HG03280 (cell line): ENCODE measurements around the gene LDHA.
"Not testable (repeated sequence)": the region's sequence is repeated elsewhere in the genome, so short reads cannot be mapped to it uniquely, and the experiment has no call there.

ENCODE experiments used
- ATAC-seq: cut with Tn5 transposase; IDR thresholded peaks from one replicate; pipeline ENCODE4 v1.9.1; 2021; ENCODE audit warnings: mild to moderate bottlenecking, moderate library complexity; ENCODE audit not compliant: unreplicated experiment

LDHA gene

DNA sequence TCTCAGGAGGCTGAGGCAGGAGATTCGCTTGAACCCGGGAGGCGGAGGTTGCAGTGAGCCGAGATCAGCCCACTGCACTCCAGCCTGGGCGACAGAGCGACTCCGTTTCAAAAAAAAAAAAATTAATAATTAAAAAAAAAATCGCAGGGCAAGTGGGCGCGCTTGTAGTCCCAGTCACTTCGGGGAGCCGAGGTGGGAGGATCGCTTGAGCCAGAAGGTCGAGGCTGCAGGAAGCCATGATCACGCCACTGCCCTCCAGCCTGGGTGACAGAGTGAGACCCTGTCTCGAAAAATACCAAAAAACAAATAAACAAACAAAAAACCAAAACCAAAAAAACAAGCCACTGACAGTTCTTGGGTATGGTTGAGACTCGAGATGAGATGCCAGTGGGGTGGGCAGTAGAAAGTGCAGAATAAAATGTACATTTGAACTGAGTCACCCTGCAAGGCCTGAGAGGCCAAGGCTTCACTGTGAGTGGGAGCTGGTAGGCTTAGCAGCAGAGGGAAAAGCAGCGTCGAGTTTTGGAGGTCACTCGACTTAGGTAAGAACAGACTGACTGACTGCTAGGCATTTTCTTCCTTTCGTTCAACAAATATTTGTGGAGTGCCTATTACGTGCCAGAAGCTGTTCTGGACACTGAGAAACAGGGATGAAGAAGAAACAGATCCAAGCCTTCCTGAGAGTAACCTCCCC lies 635 bp upstream of the LDHA start:
- no peak for ATAC-seq

DNA sequence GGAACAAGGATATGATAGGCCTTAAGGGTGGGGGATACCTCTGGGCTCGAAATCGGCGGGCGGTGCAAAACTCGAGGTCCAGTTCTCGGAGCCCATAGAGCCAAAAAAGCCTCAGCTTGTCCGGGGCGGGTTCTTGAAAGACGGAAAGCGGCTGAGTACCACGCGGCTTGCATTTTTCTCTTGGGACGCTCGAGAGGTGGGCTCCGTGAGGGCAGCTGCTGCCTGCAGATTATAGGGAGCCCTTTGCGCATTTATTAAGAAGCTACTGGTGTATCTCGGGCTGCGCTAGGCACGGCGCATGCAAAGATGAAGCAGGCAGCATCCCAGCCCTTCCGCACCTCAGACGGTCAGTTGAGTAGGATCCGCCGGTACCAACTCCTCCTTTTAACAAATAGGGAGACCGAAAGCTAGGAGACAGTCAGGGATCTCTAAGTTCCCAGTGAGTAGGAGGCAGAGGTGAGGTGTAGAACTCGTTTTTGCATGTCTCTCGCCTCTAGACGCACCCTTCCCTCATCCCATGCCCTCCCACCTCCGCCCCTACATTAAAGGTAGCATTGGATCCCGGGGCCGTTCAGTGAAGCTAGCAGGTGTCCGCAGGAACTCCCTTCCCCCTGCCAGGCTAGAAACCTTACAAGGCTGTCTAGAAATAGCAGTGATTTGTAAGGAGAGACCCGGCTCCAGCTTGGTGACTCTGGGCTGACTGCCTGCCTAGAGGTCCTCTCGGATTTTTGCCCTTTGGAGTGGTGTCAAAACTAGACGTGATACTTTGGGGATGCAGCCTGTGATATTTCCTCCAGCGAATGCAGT lies 768 bp downstream of the LDHA start:
- ATAC-seq: no peak

DNA sequence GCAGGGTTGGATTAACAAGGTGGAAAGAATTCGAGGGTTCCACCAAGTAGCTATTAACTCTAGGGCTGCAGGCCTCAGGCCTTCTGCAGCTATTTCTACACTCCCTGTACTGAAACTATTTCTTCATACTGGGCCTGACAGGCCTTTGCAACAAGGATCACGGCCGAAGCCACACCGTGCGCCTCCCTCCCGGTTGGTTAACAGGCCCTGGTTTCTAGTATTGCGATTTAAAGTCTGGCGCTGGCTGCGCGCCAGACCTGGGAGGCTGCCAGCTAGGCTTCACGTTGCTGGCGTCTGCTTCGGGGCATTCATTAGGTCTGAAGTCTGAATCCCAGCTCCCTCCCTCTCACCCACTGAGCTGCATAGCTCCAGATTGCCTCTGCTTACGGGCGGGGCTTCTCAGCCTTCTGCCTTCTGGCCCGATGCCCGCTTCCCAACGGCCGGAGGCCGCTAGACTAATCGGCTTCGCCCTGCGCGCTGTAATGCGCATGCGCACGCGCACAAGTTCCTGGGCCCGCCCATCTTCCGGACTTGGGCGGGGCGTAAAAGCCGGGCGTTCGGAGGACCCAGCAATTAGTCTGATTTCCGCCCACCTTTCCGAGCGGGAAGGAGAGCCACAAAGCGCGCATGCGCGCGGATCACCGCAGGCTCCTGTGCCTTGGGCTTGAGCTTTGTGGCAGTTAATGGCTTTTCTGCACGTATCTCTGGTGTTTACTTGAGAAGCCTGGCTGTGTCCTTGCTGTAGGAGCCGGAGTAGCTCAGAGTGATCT lies 1.6 kb downstream of the LDHA start:
- ATAC-seq: peak; percentile 66

DNA sequence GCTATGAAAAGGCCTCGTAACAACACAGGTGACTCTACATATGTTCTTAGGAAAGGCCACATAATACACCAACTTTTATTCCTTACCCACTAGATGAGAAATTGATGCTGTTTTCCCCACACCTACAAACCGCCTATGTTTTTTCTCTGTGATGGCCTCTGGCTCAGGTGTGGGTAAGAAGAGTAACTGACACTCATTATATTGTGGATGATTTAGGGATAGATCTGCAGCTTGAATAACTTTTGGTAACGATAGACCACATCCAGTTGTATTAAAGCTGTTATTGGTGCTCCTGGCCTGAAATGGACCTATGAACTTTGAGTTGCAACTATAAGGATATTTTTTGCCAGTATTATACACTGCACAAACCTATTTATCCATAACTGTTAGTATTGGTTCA lies 3.6 kb downstream of the LDHA start:
- ATAC-seq: no peak

DNA sequence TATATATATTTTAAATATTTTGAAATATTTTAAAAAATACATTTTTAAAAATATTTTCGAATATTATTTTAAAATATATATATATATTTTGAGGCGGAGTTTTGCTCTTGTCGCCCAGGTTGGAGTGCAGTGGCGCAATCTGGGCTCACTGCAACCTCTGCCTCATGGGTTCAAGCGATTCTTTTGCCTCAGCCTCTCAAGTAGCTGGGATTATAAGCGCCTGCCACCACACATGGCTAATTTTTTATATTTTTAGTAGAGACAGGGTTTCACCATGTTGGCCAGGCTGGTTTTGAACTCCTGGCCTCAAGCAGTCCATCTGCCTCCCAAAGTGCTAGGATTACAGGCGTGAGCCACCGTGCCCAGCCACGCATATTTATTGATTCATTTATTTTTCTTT lies 6.7 kb downstream of the LDHA start:
- not testable (repeated sequence) for ATAC-seq

DNA sequence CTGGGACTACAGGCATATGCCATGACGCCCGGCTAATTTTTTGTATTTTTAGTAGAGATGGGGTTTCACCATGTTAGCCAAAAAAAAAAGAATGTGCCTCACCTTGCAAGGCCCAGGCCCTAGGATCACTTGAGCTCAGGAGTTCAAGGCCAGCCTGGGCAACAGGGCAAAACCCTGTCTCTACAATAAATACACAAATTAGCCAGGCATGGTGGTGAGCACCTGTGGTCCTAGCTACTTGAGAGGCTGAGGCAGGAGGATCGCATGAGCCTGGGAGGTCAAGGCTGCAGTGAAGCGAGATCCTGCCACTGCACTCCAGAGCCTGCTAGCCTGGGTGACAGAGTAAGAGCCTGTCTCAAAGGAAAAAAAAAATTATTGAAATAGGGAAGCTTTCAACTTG lies 9.7 kb downstream of the LDHA start:
- no peak for ATAC-seq

DNA sequence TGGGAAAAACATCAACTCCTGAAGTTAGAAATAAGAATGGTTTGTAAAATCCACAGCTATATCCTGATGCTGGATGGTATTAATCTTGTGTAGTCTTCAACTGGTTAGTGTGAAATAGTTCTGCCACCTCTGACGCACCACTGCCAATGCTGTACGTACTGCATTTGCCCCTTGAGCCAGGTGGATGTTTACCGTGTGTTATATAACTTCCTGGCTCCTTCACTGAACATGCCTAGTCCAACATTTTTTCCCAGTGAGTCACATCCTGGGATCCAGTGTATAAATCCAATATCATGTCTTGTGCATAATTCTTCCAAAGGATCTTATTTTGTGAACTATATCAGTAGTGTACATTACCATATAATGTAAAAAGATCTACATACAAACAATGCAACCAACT lies 13.0 kb downstream of the LDHA start:
- ATAC-seq: not testable (repeated sequence)

DNA sequence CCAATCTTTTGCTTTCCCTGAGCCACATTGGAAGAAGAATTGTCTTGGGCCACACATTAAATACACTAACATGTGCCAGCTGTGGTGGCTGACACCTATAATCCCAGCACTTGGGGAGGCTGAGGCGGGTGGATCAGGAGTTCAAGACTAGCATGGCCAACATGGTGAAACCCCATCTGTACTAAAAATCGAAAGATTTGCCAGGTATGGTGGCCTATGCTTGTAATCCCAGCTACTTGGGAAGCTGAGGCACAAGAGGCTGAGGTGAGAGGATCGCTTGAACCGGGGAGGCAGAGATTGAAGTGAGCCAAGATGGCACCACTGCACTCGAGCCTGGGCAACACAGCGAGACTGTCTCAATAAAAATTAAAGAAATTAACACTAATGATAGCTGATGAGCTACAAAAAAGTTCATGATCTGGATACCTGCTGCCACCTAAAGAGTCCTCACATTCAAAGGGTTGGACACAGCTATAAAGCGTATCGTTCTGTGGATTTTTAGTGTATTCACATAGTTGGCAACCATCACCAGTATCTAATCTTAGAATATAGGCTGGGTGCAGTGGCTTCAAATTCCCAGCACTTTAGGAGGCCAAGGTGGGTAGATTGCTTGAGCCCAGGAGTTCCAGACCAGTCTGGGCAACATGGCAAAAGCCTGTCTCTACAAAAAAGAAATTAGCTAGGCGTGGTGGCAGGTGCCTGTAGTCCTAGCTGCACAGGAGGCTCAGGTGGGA lies 14.4 kb downstream of the LDHA start:
- no peak for ATAC-seq

DNA sequence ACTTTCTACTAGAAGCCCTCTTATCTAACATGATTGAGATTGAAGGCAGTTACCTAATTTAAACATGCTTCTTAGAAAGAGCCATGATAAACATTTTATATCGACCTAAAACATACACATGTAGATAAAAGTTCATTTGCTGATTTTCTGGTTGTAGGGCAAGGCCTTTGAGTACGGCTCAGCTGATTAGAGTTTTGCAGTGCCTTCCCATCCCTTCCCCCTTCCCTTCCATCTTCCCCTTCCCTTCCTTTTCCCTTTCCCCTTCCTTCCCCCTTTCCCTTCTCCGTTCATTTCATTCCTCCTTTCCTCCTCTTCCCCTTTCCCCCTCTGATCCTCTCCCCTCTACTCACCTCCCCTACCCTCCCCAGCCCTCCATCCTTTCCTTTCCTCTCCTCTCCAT lies 22.1 kb downstream of the LDHA start:
- no peak for ATAC-seq

DNA sequence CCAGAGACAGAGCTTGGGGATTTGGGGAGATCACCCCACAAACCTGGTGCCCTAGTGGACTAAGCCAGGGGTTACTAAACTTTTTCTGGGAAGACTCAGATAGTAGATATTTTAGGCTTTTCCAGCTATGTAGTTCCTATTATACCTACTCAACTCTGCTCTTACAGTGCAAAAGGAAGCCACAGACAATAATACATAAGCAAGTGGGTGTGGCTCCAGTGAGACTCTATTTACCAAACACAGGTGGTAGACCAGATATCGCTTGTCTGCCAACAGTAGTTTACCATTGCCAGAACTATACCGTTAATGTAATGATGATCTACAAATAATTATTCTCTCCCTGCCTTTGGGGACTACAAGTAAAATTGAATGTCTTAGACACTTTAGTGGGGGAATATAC lies 24.7 kb downstream of the LDHA start:
- ATAC-seq: no peak

DNA sequence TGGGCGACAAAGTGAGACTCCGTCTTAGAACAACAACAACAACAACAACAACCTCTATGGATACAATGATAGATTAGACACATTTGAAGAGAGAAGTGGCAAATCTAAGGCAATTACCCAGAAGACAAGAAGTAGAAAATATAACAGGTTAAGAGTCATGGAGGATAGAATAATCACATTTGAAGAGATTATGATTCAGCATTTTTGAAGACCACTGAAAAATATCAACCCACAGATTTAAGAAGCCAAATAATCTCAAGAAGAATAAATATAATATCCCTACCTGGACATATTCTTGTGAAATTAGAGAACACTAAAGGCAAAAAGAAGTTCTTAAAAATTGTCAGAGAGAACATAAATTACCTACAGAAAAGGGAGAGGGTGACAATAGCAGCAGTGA lies 25.7 kb downstream of the LDHA start:
- no peak for ATAC-seq

DNA sequence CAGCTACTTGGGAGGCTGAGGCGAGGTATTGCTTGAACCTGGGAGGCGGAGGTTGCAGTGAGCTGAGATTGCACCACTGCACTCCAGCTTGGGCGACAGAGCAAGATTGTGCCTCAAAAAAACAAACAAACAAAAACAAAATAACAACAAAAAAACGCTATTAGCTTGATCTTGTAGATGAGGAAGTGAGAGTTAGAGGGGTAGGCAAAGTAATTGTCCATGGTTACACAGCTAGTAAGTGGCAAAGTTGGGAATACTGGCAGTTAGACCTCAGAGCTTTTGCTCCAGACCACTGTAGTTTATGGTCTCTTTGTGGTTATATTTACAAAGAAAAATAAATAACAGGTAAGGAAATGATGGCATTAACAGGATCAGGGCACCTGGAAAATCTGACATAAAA lies 32.9 kb downstream of the LDHA start:
- ATAC-seq: no peak

DNA sequence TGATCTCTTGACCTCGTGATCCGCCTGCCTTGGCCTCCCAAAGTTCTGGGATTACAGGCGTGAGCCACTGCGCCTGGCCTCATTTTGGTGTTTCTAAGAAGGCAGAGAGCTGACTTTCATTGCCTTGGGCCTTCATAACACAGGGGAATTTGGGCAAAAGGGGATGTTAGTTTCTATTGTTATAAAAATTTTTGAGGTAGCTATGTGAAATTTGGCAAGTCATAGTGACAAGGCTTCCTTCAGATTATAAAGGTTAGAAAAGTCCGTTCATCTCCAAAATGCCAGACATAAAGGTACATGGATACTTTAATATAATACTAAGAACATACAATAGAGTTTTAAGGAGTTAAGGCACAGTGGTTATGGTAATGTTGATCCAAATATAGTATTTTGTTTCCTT lies 35.0 kb downstream of the LDHA start:
- no peak for ATAC-seq

DNA sequence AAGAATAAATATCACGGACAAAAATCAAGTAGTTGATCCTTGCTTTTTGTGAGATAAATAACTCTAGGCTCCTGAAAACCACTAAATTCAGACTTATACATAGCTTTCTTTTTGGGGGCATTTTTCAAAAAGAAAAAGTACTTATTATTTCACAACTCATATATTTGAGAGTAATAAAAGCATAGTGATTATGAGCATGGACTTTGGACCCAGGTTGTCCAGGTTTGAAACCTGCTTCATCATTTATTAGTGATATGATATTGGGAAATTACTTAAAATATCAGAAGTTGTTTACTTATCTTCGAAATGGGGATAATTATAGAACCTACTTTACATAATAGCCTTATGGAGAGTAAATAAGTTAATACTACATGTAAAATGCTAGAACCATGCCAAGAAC lies 44.3 kb downstream of the LDHA start:
- no peak for ATAC-seq

DNA sequence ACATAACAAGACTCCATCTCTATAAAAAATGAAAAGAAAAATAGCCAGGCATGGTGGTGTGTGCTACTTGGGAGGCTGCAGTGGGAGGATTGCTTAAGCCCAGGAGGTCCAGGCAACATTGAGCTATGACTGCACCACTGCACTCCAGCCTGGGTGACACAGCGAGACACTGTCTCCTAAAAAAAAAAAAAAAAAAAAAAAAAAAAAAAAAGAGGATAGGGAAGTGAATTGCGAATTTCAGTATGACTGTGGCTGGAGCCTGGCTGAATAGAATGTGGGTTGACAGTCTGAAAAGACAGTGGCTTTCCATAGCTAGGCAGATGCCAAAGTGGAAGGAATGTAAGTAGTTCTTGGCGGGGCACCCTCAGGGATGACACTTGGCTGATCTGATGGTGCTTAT lies 54.9 kb downstream of the LDHA start:
- no peak for ATAC-seq

DNA sequence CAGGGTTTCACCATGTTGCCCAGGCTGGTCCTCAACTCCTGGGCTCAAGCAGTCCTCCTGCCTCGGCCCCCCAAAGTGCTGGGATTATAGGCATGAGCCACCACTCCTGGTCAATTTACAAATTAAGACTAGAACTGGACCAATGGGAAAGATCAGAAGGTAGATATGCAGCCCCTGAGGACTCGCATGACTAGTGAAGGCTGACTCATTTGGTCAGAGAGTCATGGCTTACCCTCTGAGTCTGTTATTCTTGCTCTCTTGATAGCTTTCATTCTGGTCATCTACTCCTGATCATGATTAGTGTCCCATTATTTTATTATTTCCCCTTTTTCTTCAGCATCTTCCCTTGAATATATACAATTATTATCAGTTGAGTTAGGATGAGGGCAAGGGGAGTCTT lies 58.6 kb downstream of the LDHA start:
- ATAC-seq: no peak

DNA sequence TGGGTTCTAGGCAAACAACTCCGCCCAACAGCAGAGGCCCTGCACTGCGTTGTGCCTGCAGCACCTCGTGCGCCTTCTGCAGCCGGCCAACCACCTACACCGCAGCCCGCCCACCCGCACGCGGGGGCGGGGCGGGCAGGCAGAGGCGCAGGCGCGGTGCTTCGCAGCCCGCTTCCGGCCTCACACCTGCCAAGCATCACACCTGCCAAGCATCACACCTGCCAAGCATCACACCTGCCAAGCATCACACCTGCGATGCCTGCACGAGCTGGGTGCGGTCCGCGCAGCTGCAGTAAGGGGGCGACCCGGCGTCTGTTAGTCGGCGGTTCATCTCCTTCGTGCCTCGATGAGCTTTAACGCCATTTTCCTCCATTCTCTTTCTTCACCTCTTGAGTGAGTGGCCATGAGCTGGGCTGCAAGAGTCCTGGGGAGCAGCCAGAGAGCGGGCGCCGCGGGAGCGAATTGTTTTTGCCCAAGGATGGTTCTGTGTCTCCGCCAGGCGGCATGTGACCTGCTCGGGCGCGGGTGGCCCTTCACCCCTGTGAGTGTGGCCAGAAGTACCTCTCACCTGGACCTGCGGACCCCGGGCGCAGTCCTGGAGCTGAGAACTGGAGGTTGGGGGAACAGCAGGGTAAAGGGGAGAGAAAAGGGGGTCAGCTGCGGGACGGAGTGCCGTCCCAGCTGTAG lies 61.5 kb downstream of the LDHA start, which contains the start of gene LDHAL6A:
Gene LDHAL6A, plus strand, starts transcription at position 171 of the 687 bp plus-strand sequence. CDS start 825 bp downstream, outside the sequence.
- ATAC-seq: no peak

DNA sequence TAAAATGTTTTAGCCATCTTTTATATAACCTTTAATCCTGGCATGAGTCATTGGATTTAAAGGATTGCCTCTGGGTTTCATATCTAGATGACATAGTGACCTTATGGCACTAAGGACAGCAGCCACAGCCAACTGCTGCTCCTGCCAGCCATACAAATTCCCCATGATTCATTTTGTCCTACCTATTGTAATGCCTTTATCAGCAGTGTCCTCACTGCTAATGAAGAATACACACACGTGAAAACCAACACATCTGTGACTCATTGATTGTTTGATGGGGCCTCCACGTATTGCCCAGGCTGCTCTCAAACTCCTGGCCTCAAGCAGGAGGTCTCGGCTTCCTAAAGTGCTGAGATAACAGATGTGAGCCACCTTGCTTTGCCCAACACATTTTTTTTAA lies 63.1 kb downstream of the LDHA start:
- no peak for ATAC-seq
